Neural progenitor cell (in vitro differentiated cells): ENCODE results near the gene SCFD2. TPM values are rescaled to one million over a fixed set of nuclear protein-coding genes. Genes with fewer than 3 reads are reported as not detected.

ENCODE experiments used
- DNase-seq: peaks from one replicate; pipeline ENCODE4 v3.0.0-alpha.2; 2016; ENCODE audit warnings: low spot score
- H2AFZ ChIP-seq: fragments of 200-600 bp; sonication (generic); replicated peaks from 2 replicates; pipeline ENCODE4 v1.6.1; 2016; ENCODE audit warnings: antibody characterized with exemption
- H3F3A ChIP-seq: fragments of 200-600 bp; sonication (generic); 2 replicates; pipeline ENCODE4 v1.6.1; 2016; ENCODE audit warnings: antibody characterized with exemption, low read depth
- H3K27ac ChIP-seq: fragments of 200-600 bp; sonication (generic); 2 replicates; pipeline ENCODE4 v1.5.1; 2016; ENCODE audit warnings: mild to moderate bottlenecking
- H3K27me3 ChIP-seq: fragments of 200-600 bp; sonication (generic); 2 replicates; pipeline ENCODE4 v1.6.1; 2016; ENCODE audit warnings: mild to moderate bottlenecking, moderate library complexity
- H3K36me3 ChIP-seq: fragments of 200-600 bp; sonication (generic); 2 replicates; pipeline ENCODE4 v1.5.1; 2016
- H3K4me1 ChIP-seq: fragments of 200-600 bp; sonication (generic); 2 replicates; pipeline ENCODE4 v1.6.1; 2016; ENCODE audit warnings: mixed run types
- H3K4me2 ChIP-seq: fragments of 200-600 bp; sonication (generic); 2 replicates; pipeline ENCODE4 v1.6.1; 2016
- H3K4me3 ChIP-seq: fragments of 200-600 bp; sonication (generic); 2 replicates; pipeline ENCODE4 v1.5.1; 2016
- H3K79me2 ChIP-seq: fragments of 200-600 bp; sonication (generic); 2 replicates; pipeline ENCODE4 v1.6.1; 2016; ENCODE audit warnings: low read depth
- H3K9ac ChIP-seq: fragments of 200-600 bp; sonication (generic); 2 replicates; pipeline ENCODE4 v1.6.1; 2016
- H3K9me3 ChIP-seq: fragments of 200-600 bp; sonication (generic); 2 replicates; pipeline ENCODE4 v1.5.1; 2016; ENCODE audit warnings: low read depth
- H4K20me1 ChIP-seq: fragments of 200-600 bp; sonication (generic); 2 replicates; pipeline ENCODE4 v1.6.1; 2016; ENCODE audit warnings: low read depth
- H3K27ac Mint-ChIP-seq: 3 replicates; pipeline ENCODE4 v1.8.0; 2021; ENCODE audit warnings: mixed read lengths
- H3K27me3 Mint-ChIP-seq: 2 replicates; pipeline ENCODE4 v1.8.0; 2022; ENCODE audit warnings: low read depth, mild to moderate bottlenecking, inconsistent platforms, moderate library complexity, mixed read lengths; ENCODE audit not compliant: insufficient read depth
- H3K36me3 Mint-ChIP-seq: 3 replicates; pipeline ENCODE4 v1.8.0; 2021; ENCODE audit warnings: mixed read lengths
- H3K4me1 Mint-ChIP-seq: 3 replicates; pipeline ENCODE4 v1.8.0; 2021; ENCODE audit warnings: mixed read lengths
- H3K4me3 Mint-ChIP-seq: 3 replicates; pipeline ENCODE4 v1.8.0; 2021; ENCODE audit warnings: mild to moderate bottlenecking, moderate library complexity, mixed read lengths
- H3K9me3 Mint-ChIP-seq: 3 replicates; pipeline ENCODE4 v1.8.0; 2020; ENCODE audit warnings: mixed read lengths
- EZH2 ChIP-seq: fragments of 200-600 bp; sonication (generic); IDR thresholded peaks from 2 replicates; pipeline ENCODE4 v1.6.1; 2017; ENCODE audit warnings: antibody characterized with exemption, mild to moderate bottlenecking, moderate library complexity
- EZH2phosphoT487 ChIP-seq: fragments of 200-600 bp; sonication (generic); IDR thresholded peaks from 2 replicates; pipeline ENCODE4 v1.6.1; 2017; ENCODE audit warnings: antibody characterized with exemption
- total RNA-seq: library from RNA; depleted of rRNA; stranded (reverse); fragments of >200 nt; gene quantifications from 2 replicates; pipeline ENCODE4 v1.2.3, GENCODE V29; 2015; ENCODE audit warnings: low replicate concordance
- TF ChIP-seq, protein P1 (sequence below): fragments of 200-600 bp; sonication (generic); IDR thresholded peaks from 2 replicates; pipeline ENCODE4 v1.5.1; 2017; ENCODE audit warnings: antibody characterized with exemption, mild to moderate bottlenecking

The SCFD2 gene
- total RNA-seq, 1 donor from 2014 or later, result 4.8 TPM

GRCh38 chr4:52838729-52839586 lies 526.9 kb downstream of the SCFD2 start:
- H3K9ac ChIP-seq, result no peak overlapping the region
- Mint-ChIP-seq H3K36me3 (no peaks in the 10 kb centered on the region), H3K4me3 (no peak overlapping the region), H3K4me1 (peaks cover 55% of the 10 kb centered on the region), H3K27ac (no peak overlapping the region), H3K9me3 (no peaks in the 10 kb centered on the region), H3K27me3 (peaks cover 11% of the 10 kb centered on the region)
- H3K79me2 ChIP-seq, result no peaks in the 10 kb centered on the region
- peaks cover 29% of the 10 kb centered on the region for H3F3A ChIP-seq
- DNase-seq, result no peak
- H3K27ac ChIP-seq, result no peak overlapping the region
- no peaks in the 10 kb centered on the region for H3K27me3 ChIP-seq
- H3K9me3 ChIP-seq, result no peaks in the 10 kb centered on the region
- H3K36me3 ChIP-seq, result no peaks in the 10 kb centered on the region
- no peak overlapping the region for H3K4me3 ChIP-seq
- H2AFZ ChIP-seq, result no peak overlapping the region
- peaks cover 52% of the 10 kb centered on the region for H3K4me1 ChIP-seq
- H3K4me2 ChIP-seq, result no peak overlapping the region
- TF ChIP-seq EZH2phosphoT487, result no peak
- TF ChIP-seq, protein P1, sequence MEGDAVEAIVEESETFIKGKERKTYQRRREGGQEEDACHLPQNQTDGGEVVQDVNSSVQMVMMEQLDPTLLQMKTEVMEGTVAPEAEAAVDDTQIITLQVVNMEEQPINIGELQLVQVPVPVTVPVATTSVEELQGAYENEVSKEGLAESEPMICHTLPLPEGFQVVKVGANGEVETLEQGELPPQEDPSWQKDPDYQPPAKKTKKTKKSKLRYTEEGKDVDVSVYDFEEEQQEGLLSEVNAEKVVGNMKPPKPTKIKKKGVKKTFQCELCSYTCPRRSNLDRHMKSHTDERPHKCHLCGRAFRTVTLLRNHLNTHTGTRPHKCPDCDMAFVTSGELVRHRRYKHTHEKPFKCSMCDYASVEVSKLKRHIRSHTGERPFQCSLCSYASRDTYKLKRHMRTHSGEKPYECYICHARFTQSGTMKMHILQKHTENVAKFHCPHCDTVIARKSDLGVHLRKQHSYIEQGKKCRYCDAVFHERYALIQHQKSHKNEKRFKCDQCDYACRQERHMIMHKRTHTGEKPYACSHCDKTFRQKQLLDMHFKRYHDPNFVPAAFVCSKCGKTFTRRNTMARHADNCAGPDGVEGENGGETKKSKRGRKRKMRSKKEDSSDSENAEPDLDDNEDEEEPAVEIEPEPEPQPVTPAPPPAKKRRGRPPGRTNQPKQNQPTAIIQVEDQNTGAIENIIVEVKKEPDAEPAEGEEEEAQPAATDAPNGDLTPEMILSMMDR, result no peak
- TF ChIP-seq EZH2, result no peak
- H4K20me1 ChIP-seq, result no peaks in the 10 kb centered on the region

DNA sequence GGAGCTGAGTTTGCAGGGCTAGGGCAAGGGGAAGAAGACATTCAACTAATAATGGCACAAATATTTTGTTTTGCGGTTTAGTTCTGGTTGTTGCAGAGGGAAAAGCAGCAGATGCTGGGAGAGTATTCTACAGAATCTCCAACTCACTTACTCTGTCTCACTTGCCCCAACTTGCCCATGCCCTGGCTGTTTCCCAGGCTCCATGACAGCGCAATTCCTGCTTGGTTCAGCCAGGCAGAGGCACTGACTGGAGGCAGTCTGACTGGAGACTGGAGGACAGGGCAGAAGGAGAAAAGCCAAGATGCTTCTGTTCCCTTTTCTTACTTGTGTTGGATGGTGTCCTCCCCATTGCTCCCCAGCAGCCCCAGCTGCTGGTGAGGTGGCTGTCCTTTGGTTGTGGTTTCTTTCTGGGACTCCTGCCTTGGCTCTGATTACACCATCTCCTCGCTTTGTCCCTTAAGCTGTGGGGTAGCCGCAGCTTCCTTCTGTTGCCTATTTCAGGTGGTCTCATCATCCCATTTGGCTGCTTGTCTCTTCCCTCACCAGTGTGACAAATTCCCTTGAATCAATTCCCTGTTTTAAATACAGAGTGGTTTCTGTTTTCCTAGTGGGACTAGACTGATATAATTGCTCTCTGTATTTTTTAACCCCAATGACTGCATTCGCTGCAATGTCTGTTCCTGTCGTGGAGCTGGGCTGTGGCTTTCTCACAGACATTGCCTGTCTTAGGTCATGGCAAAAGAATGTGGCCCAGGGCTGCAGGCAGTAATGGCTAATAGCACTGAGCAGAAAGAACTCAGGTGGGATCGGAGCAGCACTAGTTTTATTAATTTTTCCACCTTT lies 527.9 kb downstream of the SCFD2 start:
- H3K27me3 Mint-ChIP-seq, result peaks cover 7% of the 10 kb centered on the region
- no peaks in the 10 kb centered on the region for H4K20me1 ChIP-seq
- no peak overlapping the region for H2AFZ ChIP-seq
- peaks cover 22% of the 10 kb centered on the region for H3F3A ChIP-seq
- H3K27ac Mint-ChIP-seq, result peak overlapping the region; percentile 95
- H3K4me3 ChIP-seq, result no peak overlapping the region
- H3K27ac ChIP-seq, result no peak overlapping the region
- no peaks in the 10 kb centered on the region for H3K9me3 ChIP-seq
- no peaks in the 10 kb centered on the region for H3K79me2 ChIP-seq
- H3K4me1 Mint-ChIP-seq, result peaks cover 48% of the 10 kb centered on the region
- H3K36me3 Mint-ChIP-seq, result no peaks in the 10 kb centered on the region
- H3K9ac ChIP-seq, result no peak overlapping the region
- peaks cover 47% of the 10 kb centered on the region for H3K4me1 ChIP-seq
- no peaks in the 10 kb centered on the region for H3K9me3 Mint-ChIP-seq
- TF ChIP-seq, protein P1, result no peak
- TF ChIP-seq EZH2phosphoT487, result no peak
- TF ChIP-seq EZH2, result no peak
- no peaks in the 10 kb centered on the region for H3K27me3 ChIP-seq
- DNase-seq, result no peak
- H3K4me2 ChIP-seq, result no peak overlapping the region
- H3K36me3 ChIP-seq, result no peaks in the 10 kb centered on the region
- no peak overlapping the region for H3K4me3 Mint-ChIP-seq

DNA sequence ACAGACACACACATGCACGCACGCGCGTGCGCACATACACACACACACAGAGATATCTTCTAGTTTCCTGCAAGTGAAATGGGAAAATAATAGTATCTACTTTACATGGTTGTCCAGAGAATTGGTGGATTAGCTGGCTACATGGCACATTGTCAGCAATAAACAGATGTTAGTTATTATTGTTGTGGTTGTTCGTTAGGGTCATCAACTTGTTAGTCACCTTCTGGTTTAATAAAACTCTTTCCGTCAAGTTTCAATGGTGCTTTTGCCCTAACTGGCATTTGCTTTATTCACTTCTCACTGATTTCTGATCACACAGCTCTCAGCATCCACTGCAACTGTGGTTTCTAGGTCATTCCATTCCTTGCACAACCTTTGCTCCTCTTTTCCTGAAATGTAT lies 529.2 kb downstream of the SCFD2 start:
- no peaks in the 10 kb centered on the region for H3K36me3 ChIP-seq
- no peak overlapping the region for H3K9ac ChIP-seq
- H3K4me1 ChIP-seq, result peaks cover 35% of the 10 kb centered on the region
- H3K27ac Mint-ChIP-seq, result no peak overlapping the region
- no peaks in the 10 kb centered on the region for H3K27me3 ChIP-seq
- peaks cover 13% of the 10 kb centered on the region for H3F3A ChIP-seq
- H3K4me3 Mint-ChIP-seq, result no peak overlapping the region
- H2AFZ ChIP-seq, result no peak overlapping the region
- no peaks in the 10 kb centered on the region for H4K20me1 ChIP-seq
- TF ChIP-seq, protein P1, result no peak
- TF ChIP-seq EZH2 (no peak), EZH2phosphoT487 (no peak)
- H3K4me2 ChIP-seq, result no peak overlapping the region
- peaks cover 37% of the 10 kb centered on the region for H3K4me1 Mint-ChIP-seq
- no peak overlapping the region for H3K27ac ChIP-seq
- H3K27me3 Mint-ChIP-seq, result peaks cover 7% of the 10 kb centered on the region
- H3K79me2 ChIP-seq, result no peaks in the 10 kb centered on the region
- H3K4me3 ChIP-seq, result no peak overlapping the region
- DNase-seq, result no peak
- no peaks in the 10 kb centered on the region for H3K9me3 Mint-ChIP-seq
- H3K36me3 Mint-ChIP-seq, result no peaks in the 10 kb centered on the region
- H3K9me3 ChIP-seq, result no peaks in the 10 kb centered on the region
